HG02970 (cell line): ENCODE data around the gene DCAF6.

ENCODE experiments used
- ATAC-seq: cut with Tn5 transposase; IDR thresholded peaks from one replicate; pipeline ENCODE4 v1.9.1; 2021; ENCODE audit warnings: mild to moderate bottlenecking, moderate library complexity, moderate number of reproducible peaks; ENCODE audit not compliant: unreplicated experiment, low FRiP score

The DCAF6 gene

GRCh38 chr1:168096296-168097165 is 160.0 kb downstream of the DCAF6 start:
- ATAC-seq: no peak

- ATAC-seq: no peak
Observed at GRCh38 chr1:168097921-168098528, 161.5 kb downstream of the DCAF6 start.

GRCh38 chr1:168098534-168099320 is 162.2 kb downstream of the DCAF6 start:
- no peak for ATAC-seq

GRCh38 chr1:168099337-168099801 is 162.9 kb downstream of the DCAF6 start:
- ATAC-seq: no peak

- no peak for ATAC-seq
Observed at GRCh38 chr1:168100315-168101002, 164.0 kb downstream of the DCAF6 start.

GRCh38 chr1:168101336-168101735 is 164.9 kb downstream of the DCAF6 start:
- no peak for ATAC-seq

DNA sequence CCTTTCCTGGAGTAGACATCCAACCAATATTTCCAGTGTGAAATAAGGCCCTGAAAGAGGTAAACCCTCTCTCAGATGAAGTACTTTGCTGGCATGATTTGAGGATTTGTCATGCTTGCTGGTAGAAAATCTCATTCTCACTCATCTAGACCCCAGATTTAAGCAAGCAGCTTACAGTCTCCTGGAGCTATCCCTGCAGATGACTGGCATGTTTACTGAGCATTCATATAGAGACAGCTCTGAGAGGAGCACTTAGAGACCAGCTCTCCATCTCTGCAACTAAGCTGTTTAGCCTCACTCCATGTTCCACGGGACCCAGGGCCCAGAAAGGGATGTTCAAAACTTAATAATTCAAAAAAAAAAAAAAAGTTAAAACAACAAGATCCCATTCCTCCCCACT is 166.0 kb downstream of the DCAF6 start:
- ATAC-seq: no peak

DNA sequence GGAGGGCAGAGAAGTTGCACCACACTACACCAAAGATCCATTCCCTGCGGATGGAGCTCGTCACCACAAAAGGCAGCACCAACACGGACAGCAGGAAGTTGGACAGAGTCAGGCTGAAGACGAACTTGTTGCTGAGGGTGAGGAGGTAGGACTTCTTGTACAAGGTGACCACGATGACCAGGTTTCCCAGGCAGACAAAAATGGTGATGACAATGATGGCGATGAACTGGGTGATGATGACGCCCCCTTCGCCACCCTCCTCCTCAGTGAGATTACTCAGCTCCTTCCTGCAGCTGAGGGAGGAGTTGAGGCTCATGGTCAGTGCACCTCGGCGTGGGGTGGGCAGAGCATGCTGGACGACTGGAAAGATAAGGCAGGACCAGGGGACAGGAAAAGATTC is 168.1 kb downstream of the DCAF6 start:
- no peak for ATAC-seq

DNA sequence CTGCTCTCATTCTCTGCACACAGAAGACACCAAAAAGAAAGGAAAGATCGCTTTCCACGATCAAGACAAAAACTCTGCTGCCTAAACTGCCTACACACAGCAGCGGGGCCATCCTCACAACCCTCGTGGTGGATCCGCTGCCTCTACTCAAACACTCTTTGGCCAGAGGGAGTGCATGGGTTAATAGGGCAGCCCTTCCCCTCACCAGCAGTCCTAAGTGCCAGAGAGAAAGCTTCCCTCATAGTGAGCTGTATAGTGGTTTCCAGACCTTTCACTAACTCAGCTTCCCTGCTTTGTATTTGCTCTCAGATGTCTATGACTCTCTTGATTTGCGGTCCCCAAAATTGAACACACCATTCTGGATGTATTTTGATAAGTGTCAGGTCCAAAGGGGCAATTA is 169.4 kb downstream of the DCAF6 start:
- no peak for ATAC-seq

DNA sequence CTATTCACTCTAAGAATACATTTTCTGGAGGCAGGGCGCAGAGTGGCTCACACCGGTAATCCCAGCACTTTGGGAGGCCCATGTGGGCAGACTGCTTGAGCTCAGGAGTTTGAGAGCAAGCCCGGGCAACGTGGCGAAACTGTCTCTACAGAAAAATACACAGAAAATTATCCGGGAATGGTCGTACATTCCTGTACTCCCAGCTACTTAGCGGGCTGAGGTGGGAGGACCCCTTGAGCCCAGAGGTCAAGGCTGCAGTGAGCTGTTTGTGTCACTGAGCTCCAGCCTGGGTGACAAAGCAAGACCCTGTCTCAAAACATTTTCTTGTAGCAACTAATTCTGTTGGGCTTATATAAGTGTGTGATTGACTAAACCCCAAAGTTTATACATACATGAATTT is 169.8 kb downstream of the DCAF6 start:
- no peak for ATAC-seq

DNA sequence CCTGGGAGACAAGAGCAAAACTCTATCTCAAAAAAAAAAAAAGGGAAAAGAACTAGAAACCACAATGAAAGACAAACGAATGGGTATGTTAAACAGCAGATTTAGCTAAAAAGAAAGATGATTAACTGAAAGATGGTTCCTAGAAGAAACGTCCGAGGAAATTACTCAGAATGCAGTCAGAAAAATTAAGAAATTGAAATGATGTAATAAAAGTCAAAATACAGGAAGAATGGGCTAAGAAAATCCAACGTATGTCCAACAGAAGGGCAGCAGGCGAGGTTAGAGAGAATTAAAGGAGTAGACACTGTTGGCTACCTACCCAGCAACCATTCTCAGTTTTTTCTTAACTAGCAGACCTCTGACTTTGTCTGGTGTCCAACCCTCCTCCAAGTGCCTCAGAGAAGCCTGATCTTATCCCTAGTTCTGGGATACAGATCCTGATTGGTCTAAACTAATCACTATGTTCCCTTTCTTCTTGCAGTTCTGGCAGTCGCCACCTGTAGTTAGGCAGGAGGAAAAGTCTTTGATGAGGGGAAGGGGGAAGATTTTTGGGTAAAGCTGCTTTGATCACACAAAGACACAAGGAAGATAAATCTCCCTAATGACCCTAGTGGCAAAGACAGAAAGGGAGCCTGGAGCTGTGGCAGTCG is 174.5 kb downstream of the DCAF6 start:
- no peak for ATAC-seq

- ATAC-seq: no peak
Observed at GRCh38 chr1:168112673-168113305, 176.3 kb downstream of the DCAF6 start.

- no peak for ATAC-seq
Observed at GRCh38 chr1:168114845-168115244, 178.4 kb downstream of the DCAF6 start.

GRCh38 chr1:168116327-168116799 is 179.9 kb downstream of the DCAF6 start:
- ATAC-seq: no peak

DNA sequence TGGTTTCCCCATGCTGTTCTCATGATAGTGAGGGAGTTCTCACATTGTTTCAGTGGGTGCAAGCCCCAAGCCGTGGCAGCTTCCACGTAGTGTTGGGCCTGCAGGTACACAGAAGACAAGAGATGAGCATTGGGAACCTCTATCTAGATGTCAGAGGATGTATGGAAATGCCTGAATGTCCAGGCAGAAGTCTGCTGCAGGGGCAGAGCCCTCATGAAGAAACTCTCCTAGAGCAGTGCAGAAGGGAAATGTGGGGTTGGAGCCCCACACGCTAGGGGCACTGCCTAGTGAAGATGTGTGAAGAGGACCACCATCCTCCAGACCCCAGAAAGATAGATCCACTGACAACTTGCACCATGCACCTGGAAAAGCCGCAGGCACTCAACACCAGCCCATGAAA is 183.3 kb downstream of the DCAF6 start:
- no peak for ATAC-seq

DNA sequence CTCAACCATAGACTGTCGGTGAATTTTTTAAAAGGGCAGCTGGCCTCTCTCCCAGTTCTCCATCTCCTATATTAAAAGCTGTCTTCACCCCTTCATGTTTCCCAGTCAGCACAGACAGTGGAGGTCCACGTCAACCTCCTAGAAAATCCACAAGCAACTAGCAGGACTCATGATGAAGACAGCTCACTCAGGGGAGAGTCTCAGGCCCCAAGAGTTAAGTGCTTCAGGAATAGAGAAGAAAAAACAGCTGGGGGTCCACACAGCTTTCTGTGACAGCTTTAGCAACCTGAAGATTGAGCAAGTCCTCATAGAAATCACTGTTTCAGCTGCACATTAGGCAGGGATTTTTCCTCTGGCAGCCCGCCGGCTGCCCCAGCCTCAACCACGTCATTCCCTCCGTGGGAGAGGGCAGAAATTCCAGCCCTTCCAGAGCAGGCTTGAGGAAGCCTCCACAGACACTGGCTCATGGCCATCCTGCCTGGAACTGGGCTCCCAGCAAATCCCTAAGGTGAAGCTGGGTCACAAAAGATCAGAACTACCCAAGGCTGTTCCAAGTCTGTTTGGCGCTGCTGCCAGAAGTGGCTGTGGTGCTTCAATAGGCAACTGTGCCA is 185.0 kb downstream of the DCAF6 start:
- no peak for ATAC-seq

DNA sequence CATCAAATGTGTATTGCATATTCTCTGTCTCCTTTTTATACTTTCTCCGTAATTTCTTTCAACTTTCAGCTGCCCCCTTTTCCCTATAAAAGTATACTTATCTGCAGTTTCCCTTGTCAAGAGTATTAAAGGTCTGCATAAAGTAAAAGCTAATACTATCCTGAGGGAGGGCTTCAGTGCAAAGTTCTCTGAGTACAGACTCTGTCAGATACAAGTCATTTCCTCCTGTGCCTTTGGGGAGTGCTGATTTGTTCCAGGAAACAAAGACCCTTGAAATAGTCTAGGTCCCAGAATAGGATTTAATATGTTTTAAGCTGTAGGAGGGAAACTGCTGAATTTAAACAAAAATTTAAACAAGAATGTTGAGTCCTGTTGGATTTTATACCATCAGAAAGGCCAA is 188.6 kb downstream of the DCAF6 start:
- ATAC-seq: no peak
